Neural progenitor cell (in vitro differentiated cells): Measurements from ENCODE around the gene BIK.
"Not testable (repeated sequence)": the region's sequence is repeated elsewhere in the genome, so short reads cannot be mapped to it uniquely, and the experiment has no call there.

Source experiments
- EZH2 ChIP-seq: fragments of 200-600 bp; sonication (generic); IDR thresholded peaks from 2 replicates; pipeline ENCODE4 v1.6.1; 2017; ENCODE audit warnings: antibody characterized with exemption, mild to moderate bottlenecking, moderate library complexity
- TF ChIP-seq, protein P1 (sequence below): fragments of 200-600 bp; sonication (generic); IDR thresholded peaks from 2 replicates; pipeline ENCODE4 v1.5.1; 2017; ENCODE audit warnings: antibody characterized with exemption, mild to moderate bottlenecking

DNA sequence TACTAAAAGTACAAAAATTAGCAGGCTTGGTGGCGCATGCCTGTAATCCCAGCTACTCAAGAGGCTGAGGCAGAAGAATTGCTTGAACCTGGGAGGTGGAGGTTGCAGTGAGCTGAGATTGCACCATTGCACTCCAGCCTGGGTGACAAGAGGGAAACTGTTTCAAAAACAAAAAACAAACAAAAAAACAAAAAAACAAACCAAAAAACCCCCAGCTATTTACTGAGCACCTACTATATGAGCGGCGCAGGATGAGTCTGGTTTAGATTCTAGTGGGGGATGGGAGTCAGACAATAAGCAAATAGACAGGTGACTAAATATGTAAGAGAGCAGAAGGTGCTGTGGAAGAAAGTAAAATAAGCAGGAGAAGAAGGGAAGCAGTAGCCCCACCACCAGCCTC is 5.6 kb upstream of the BIK start:
- TF ChIP-seq, protein P1, sequence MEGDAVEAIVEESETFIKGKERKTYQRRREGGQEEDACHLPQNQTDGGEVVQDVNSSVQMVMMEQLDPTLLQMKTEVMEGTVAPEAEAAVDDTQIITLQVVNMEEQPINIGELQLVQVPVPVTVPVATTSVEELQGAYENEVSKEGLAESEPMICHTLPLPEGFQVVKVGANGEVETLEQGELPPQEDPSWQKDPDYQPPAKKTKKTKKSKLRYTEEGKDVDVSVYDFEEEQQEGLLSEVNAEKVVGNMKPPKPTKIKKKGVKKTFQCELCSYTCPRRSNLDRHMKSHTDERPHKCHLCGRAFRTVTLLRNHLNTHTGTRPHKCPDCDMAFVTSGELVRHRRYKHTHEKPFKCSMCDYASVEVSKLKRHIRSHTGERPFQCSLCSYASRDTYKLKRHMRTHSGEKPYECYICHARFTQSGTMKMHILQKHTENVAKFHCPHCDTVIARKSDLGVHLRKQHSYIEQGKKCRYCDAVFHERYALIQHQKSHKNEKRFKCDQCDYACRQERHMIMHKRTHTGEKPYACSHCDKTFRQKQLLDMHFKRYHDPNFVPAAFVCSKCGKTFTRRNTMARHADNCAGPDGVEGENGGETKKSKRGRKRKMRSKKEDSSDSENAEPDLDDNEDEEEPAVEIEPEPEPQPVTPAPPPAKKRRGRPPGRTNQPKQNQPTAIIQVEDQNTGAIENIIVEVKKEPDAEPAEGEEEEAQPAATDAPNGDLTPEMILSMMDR: not testable (repeated sequence)
- TF ChIP-seq EZH2: not testable (repeated sequence)
